Transverse colon (tissue), 4 donors: ENCODE measurements around the gene OR2D3. TPM values are rescaled to one million over a fixed set of nuclear protein-coding genes. Genes with fewer than 3 reads are reported as not detected.
"Not testable (repeated sequence)": the region's sequence is repeated elsewhere in the genome, so short reads cannot be mapped to it uniquely, and the experiment has no call there.

ENCODE experiments used
- DNase-seq: peaks from one replicate; pipeline ENCODE4 v3.0.0-alpha.2; 2019
- H3K27ac ChIP-seq, 4 donors: fragments of 200-600 bp; sonication (generic); 2 replicates each; pipeline ENCODE4 v1.5.1; 2016 to 2018; ENCODE audit warnings: inconsistent platforms in 4 of 4
- H3K27me3 ChIP-seq: fragments of 200-600 bp; sonication (generic); 2 replicates; pipeline ENCODE4 v1.5.1; 2017; ENCODE audit warnings: inconsistent platforms
- H3K36me3 ChIP-seq, 4 donors: fragments of 200-600 bp; sonication (generic); 2 replicates each; pipeline ENCODE4 v1.5.1; 2017 to 2019; ENCODE audit warnings: inconsistent platforms in 4 of 4
- H3K4me1 ChIP-seq, 4 donors: fragments of 200-600 bp; sonication (generic); 2 replicates each; pipeline ENCODE4 v1.5.1; 2017 to 2020; ENCODE audit warnings: inconsistent platforms in 4 of 4
- H3K4me3 ChIP-seq, 4 donors: fragments of 200-600 bp; sonication (generic); 1 replicate in 1 of 4; 2 replicates in 3 of 4; pipeline versions ENCODE4 v1.5.1 to v1.6.1; 2017 to 2019; ENCODE audit warnings: inconsistent platforms in 4 of 4
- H3K9me3 ChIP-seq, 2 donors: fragments of 200-600 bp; sonication (generic); 2 replicates each; pipeline ENCODE4 v1.5.1; 2017 to 2019; ENCODE audit warnings: inconsistent platforms in 2 of 2
- CTCF ChIP-seq, 5 experiments: fragments of 200-600 bp in 3 of 5; fragments of 450-650 bp in 2 of 5; sonication (generic) in 3 of 5; IDR thresholded peaks; 1 replicate in 2 of 5; 2 replicates in 3 of 5; pipeline ENCODE4 v1.5.1; 2016 to 2017; ENCODE audit warnings: antibody characterized with exemption in 5 of 5, inconsistent platforms in 3 of 5, mild to moderate bottlenecking in 2 of 5, moderate library complexity in 1 of 5
- EP300 ChIP-seq: sonication (generic); formaldehyde crosslinking; IDR thresholded peaks from one replicate; pipeline ENCODE4 v1.6.1; 2017; ENCODE audit warnings: antibody characterized with exemption, low read depth
- POLR2A ChIP-seq: fragments of 450-650 bp; IDR thresholded peaks from one replicate; pipeline ENCODE4 v1.6.1; 2016; ENCODE audit warnings: antibody characterized with exemption, mild to moderate bottlenecking, moderate library complexity
- POLR2AphosphoS5 ChIP-seq, 3 donors: sonication (generic); formaldehyde crosslinking; IDR thresholded peaks; one replicate each; pipeline ENCODE4 v1.6.1; 2016; ENCODE audit warnings: antibody characterized with exemption in 3 of 3
- WGBS, 2 donors: methylation state at CpG; one replicate each; pipeline ENCODE4 v1.1.5; 2018; ENCODE audit warnings: low coverage in 1 of 2; 5-methylcytosine and 5-hydroxymethylcytosine counted together
- in situ Hi-C, 4 donors: fragments of 200-750 bp; cut with MboI; loops; one replicate each; pipeline versions ENCODE4 v1.15.0 to v1.15.1; 2017; ENCODE audit warnings: low sequenced_read_pairs in 3 of 4, low pct_ligation_motif_present in 1 of 4, low pct_unique_long_range_greater_than_20kb in 1 of 4
- intact Hi-C: fragments of 100-400 bp; cut with DNase I; formaldehyde crosslinking; loops from one replicate; pipeline ENCODE4 v1.15.1; 2023; ENCODE audit warnings: low total_unique reads
- total RNA-seq, 4 donors: library from RNA; depleted of rRNA; stranded (reverse); fragments of >200 nt; gene quantifications; one replicate each; pipeline ENCODE4 v1.1.0, GENCODE V29; 2016

The OR2D3 gene
- total RNA-seq, 4 donors from 2014 or later: not detected

DNA sequence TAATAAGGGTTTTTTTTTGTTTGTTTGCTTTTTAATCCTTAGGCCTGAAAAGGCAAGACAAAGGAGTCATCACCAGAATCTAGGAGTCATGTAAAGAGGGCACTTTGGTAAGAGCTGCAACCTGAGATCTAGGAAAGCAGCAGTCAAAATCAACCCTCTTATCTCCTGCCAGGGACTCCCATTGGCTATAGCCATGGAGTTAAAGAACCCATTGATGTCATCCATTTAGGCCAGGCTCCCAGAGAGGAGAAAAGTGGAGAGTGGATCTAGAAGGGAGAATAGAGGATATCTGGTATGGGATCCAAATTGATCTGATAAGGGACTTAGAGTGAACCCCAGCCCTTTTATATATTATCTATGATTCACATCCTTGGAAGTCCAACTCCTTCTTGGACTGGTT lies 41.3 kb downstream of the OR2D3 start:
- Histone ChIP-seq H3K4me1 (no peaks in the 10 kb centered on the region), H3K36me3 (no peaks in the 10 kb centered on the region), H3K27ac (no peak overlapping the region), H3K27me3 (no peaks in the 10 kb centered on the region), H3K9me3 (no peaks in the 10 kb centered on the region), H3K4me3 (no peak overlapping the region)
- intact Hi-C loops (no loop called here), in situ Hi-C loops (no loop called here)
- TF ChIP-seq CTCF (IDR thresholded peaks at IDR 0.05) (no peak), POLR2A (no peak), POLR2AphosphoS5 (IDR thresholded peaks at IDR 0.05) (no peak), EP300 (no peak)
- DNase-seq: no peak

GRCh38 chr11:6962673-6963072 lies 41.9 kb downstream of the OR2D3 start:
- intact Hi-C loops: no loop called here
- Histone ChIP-seq H3K27me3 (no peaks in the 10 kb centered on the region), H3K36me3 (no peaks in the 10 kb centered on the region), H3K4me3 (no peak overlapping the region), H3K27ac (no peak overlapping the region), H3K4me1 (no peaks in the 10 kb centered on the region), H3K9me3 (no peaks in the 10 kb centered on the region)
- DNase-seq: no peak
- in situ Hi-C loops: no loop called here
- TF ChIP-seq EP300 (no peak), CTCF (IDR thresholded peaks at IDR 0.05) (no peak), POLR2A (no peak), POLR2AphosphoS5 (IDR thresholded peaks at IDR 0.05) (no peak)
- 71 to 83% methylated on average over 1 of the region's 1 CpG for WGBS, 2 donors

- Histone ChIP-seq H3K27me3 (no peaks in the 10 kb centered on the region), H3K36me3 (no peaks in the 10 kb centered on the region), H3K4me1 (no peaks in the 10 kb centered on the region), H3K4me3 (no peak overlapping the region), H3K27ac (no peak overlapping the region), H3K9me3 (no peaks in the 10 kb centered on the region)
- intact Hi-C loops: no loop called here
- TF ChIP-seq POLR2A: no peak
- TF ChIP-seq EP300: no peak
- no peak for TF ChIP-seq POLR2AphosphoS5 (IDR thresholded peaks at IDR 0.05)
- no peak for TF ChIP-seq CTCF (IDR thresholded peaks at IDR 0.05)
- in situ Hi-C loops: no loop called here
- 100% methylated on average over 1 of the region's 1 CpG for WGBS, 2 donors
- DNase-seq: no peak
Observed at GRCh38 chr11:6968816-6969215, 48.0 kb downstream of the OR2D3 start.

- intact Hi-C loops, H3K27ac ChIP-seq, H3K36me3 ChIP-seq, in situ Hi-C loops, H3K9me3 ChIP-seq, H3K27me3 ChIP-seq, H3K4me1 ChIP-seq, DNase-seq, H3K4me3 ChIP-seq: not testable (repeated sequence)
- WGBS, 2 donors: 84 to 88% methylated on average over 4 of the region's 4 CpGs
Observed at GRCh38 chr11:6969854-6970253, 49.1 kb downstream of the OR2D3 start.

Other genes with a start within 250 kb of the OR2D3 start
- gene MRPL17, start 237.7 kb upstream of the OR2D3 start, total RNA-seq: 10 to 100 TPM in 3 of 4 donors, 1 to 10 TPM in 1; 9.3 to 62.9 (median 14.2) TPM
- gene OR2AG2, start 149.0 kb upstream of the OR2D3 start, total RNA-seq: 10 to 100 TPM in 1 of 4 donors, under 1 TPM in 3; 0.14 to 17.2 (median 0.79) TPM
- not detected for gene OR2AG1, start 138.0 kb upstream of the OR2D3 start, total RNA-seq
- 1 to 10 TPM in 1 of 4 donors, under 1 TPM in 1, not detected in 2; 0.27 to 1.3 TPM for gene OR6A2, start 121.3 kb upstream of the OR2D3 start, total RNA-seq
- not detected for gene OR10A5, start 75.3 kb upstream of the OR2D3 start, total RNA-seq
- gene OR10A2, start 57.9 kb upstream of the OR2D3 start, total RNA-seq: not detected
- gene OR10A4, start 44.4 kb upstream of the OR2D3 start, total RNA-seq: not detected
- 1 to 10 TPM in 1 of 4 donors, under 1 TPM in 1, not detected in 2; 0.64 to 1.4 TPM for gene OR2D2, start 28.5 kb upstream of the OR2D3 start, total RNA-seq
- gene ZNF215, start 5.4 kb downstream of the OR2D3 start, total RNA-seq: 10 to 100 TPM in 1 of 4 donors, 1 to 10 TPM in 3; 1.1 to 10.6 (median 3.1) TPM
- gene ZNF214, start 99.3 kb downstream of the OR2D3 start, total RNA-seq: 1 to 10 TPM in 2 of 4 donors, under 1 TPM in 1, not detected in 1; 0.60 to 2.4 (median 1.1) TPM
- under 1 TPM in 2 of 4 donors, not detected in 2; 0.41 to 0.48 TPM for gene NLRP14, start 99.5 kb downstream of the OR2D3 start, total RNA-seq
- gene RBMXL2, start 168.0 kb downstream of the OR2D3 start, total RNA-seq: 1 to 10 TPM in 1 of 4 donors, under 1 TPM in 1, not detected in 2; 0.79 to 1.2 TPM